NCI-H345 treated with DMSO at 0.1 percent for 48 hours (cell line): ENCODE measurements around the gene UBE3D.
"Not testable (repeated sequence)": the region's sequence is repeated elsewhere in the genome, so short reads cannot be mapped to it uniquely, and the experiment has no call there.

Experiments
- DNase-seq: peaks from one replicate; lab custom pipeline; 2025; ENCODE audit not compliant: unreplicated experiment; lab: John Stamatoyannopoulos, UW

The UBE3D gene

DNA sequence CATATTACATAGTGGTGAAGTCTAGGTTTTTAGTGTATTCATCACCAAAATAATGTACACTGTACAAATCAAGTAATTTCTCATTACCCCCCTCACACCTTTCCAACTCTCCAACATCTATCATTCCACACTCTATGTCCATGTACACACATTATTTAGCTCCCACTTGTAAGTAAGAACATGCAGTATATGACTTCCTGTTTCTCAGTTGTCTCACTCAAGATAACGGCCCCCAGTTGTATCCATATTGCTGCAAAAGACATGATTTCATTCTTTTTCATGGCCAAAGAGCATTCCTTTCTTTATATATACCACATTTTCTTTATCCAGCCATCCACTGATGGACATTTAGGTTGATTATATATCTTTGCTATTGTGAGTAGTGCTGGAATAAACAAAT, 86.0 kb downstream of the UBE3D start:
- DNase-seq, result no peak

DNA sequence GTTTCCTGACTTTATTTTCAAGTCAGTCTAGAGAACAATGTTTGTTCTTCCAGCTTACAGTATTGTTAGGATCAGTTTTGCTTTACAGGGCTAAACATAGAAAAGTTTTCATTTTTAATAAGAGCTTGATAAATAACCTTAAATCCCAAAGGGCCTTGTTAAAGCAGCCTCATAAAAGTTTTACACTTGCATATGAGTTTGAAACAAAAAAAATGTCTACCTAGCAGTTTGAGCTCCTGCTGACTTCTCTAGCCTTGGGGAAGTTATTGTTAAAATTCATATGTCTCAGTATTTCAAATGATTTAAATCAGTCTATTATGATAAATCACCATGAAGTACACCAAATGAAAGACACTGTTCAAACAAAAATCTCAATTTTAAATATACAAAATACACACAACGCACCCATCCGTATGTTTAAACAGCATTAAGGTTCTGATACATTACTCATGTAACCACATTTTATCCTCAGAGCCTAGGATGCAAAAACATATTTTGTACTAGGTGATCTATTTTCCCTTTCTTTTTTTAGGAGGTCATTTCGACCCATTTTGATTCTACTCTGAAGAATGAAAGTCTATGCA, 87.2 kb downstream of the UBE3D start:
- no peak for DNase-seq

DNA sequence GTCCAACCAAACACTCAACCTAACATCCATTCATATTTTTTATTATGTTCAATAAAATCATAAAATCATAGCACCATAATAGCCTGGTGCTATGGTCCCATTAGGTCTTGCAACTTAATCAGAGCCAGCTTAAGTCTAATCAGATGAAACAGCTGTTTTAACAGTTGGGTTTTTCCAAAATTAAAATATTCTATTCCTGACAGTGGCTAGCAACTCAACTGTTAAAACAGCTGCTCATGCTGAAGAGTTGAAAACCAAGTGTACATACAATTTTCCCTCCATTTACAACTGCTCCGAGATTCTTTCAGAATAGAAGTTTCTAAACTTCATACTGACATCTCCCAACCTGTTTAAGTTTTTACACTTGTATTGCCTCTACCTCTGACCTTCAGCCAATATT, 89.5 kb downstream of the UBE3D start:
- DNase-seq, result no peak

DNA sequence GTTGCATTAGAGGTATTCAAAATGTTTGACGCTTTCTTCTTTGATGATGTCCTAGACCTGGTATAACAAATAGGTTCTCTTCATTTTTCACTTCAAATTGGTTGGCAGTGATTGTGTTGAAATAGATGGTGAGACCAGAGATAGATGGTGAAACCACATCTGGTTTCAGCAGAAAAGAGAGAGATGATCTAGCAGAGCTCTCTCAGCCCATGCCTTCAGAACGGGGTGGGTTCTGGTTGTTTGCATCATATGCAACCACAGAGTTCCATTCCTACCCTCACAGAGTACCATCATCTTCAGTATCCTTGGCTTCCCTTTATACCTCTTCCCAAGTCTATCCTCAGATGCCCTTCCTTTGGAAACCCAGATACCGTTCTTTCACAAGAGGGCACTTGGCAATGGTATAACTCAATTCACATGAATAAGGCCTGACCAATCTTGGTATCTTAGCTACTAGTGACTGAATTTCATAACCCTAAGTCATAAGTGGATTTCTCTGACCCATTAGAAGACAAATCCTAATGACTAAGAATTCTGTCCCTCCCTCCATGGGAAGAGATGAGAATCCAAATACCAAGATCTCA, 93.7 kb downstream of the UBE3D start:
- no peak for DNase-seq

DNA sequence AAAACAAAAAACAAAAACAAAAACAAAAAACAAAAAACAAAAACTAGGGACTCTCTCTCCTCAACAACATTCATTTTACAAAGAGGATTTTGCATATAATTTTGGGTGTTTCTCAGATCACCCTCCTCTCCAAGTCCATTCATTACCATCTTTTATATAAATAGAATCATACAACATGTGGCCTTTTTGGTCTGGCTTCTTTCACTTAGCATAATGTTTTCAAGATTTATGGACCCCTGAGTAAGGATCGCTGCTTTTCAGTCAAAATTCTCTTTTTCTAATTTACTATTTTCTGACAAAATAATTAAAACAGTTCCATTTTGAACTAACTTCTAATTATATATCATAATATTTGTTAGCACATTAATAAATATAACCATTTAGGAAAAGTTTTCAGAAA, 94.8 kb downstream of the UBE3D start:
- DNase-seq, result no peak

DNA sequence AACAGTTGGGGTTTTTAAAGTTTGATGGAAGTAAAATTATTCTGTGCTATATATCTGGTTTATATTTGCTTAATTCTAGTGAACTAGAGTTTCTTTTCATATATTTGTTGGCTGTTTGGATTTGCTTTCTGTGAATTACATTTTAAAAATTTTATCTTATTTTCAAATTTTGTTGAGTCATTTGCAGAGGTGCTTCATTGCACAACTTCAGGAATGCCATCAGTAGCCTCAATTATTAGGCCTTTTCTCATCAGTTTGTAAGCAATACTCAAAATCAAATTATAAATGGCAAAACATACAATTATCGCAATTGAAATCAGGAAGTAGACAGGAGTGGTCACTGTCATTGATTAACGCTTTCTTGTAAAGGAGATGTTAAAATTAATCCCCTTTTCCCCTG, 96.9 kb downstream of the UBE3D start:
- no peak for DNase-seq

DNA sequence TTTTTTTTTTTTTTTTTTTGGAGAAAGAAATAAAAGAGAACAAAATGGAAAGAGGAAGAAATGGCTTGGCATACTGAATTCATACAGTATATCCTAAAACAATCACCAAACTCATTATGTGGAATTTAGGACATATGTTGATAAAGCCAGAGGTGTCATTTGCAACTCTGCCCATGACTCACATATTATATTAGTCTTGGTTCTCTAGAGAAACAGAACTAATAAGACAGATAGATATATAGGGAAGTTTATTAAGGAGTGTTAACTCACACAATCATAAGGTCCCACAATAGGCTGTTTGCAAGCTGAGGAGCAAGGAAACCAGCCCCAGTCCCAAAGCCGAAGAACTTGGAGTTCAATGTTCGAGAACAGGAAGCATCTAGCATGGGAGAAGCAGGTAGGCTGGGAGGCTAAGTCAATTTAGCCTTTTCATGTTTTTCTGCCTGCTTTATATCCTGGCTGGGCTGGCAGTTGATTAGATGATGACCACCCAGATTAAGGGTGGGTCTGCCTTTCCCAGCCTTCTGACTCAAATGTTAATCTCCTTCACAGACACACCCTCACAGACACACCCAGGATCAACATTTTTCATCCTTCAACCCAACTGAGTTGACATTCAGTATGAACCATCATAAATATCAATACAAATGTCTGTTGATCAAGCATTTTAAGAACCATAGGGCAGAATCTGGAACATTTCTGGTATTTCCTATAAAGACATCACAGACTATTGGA, 102.3 kb downstream of the UBE3D start:
- DNase-seq, result no peak

DNA sequence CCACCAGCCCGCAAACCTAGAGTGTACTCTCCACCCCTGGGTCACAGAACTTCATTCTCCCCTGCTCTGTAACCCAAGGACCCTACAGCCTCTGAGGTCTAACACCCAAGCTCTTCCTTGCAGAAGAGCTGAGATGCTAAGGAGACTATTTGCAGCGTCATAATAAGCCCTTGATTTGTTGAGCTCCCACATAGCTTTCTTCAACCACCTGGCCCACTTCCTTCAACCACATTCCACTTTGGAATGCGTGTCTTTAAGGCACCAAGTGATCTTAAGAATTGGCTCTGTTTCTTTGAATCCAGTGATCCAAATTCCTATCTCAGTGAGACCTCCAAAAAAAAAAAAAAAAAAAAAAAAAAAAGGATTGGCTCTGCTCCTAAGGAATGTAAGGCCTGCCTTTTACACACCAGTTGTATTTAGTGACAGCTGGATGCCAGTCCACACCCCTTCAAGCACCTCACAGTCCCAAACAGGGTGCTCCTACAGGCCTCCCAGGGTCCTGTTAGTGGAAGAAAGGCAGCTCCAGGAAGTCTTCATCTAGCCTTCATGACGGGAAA, 106.2 kb downstream of the UBE3D start:
- DNase-seq, result no peak

DNA sequence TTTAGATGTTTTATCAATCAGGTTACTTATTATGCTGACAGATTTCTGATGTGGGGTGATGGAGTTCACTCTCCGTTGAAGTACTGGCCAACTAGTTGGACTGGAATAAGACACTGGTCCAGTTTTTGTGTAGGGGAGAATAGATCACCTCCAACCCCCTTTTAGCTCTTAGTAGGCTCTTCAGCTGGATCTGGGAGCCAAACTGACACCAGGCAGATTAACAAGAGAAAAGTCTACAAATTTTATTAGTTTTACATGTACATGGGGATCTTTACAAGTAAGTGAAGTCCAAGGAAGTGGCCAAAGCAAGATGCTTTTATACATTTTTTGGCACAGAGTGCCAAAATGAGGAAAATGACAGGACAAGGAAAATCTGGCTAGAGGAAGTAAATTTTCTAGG, 107.1 kb downstream of the UBE3D start:
- no peak for DNase-seq

DNA sequence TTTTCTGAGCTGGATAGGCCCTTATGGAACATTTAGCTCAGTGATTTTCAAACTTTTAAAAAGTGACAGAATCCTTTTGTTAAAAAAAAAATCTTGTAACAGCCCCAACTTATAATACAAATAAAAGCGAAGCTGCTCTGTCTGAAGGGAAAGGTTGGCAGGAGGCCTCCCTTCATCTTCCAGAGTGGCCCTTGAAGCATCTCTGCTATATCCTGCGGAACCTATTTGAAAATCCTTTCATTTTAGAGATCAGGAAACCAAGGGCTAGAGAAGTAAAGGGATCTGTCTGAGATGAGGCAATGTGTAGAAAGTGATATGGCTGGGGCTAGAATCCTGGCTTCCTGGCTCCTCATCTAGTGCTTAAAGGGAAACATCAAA, 107.8 kb downstream of the UBE3D start:
- DNase-seq, result no peak

DNA sequence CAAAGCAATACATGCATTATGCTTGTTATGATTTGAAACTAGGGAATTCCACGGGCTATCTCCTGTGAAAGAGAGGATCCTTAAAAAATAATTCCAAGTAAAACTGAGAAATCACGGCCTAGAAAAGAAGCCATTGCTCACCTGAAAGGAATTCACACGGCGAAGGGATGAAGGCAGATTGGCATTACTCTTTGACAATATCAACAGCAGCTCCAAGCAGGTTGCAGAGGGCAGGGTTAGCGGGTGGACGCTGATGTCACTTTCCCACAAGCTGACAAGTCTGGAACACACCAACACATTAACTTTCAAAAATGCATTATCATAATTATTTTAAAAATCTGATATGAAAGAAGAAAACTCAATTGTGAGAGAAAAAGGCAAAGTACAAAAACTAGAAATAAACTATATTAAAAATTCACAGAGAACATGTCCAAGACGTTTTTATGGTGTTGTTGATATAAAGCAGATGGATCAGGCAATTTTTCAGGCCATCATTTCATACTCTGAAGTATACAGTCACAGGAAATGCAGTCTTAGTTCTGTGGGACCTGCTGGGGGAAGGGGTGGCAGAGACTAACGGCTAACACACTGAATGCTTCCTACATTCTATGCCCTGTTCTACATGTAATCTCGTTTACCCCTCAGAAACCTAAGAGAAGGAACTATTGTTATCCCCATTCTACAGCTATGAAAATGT, 108.3 kb downstream of the UBE3D start:
- no peak for DNase-seq

DNA sequence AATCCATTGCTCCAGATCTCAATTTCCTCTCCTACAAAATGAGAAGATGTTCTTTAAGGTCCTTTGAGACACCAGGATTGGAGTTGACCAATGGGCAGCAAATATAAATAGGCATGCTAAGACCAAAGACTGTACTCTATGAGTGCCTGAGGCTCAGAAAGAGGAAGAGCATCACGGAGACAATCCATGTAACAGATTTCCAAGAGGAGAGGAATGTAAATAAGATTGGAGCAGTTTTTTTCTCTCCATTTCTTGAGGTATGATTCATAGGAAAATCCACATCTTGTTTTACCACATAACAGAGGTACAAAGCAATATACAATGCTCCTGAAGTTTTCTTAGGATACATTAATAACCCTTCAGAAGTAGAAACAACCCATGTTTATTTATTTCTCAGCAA, 109.8 kb downstream of the UBE3D start:
- DNase-seq, result no peak

DNA sequence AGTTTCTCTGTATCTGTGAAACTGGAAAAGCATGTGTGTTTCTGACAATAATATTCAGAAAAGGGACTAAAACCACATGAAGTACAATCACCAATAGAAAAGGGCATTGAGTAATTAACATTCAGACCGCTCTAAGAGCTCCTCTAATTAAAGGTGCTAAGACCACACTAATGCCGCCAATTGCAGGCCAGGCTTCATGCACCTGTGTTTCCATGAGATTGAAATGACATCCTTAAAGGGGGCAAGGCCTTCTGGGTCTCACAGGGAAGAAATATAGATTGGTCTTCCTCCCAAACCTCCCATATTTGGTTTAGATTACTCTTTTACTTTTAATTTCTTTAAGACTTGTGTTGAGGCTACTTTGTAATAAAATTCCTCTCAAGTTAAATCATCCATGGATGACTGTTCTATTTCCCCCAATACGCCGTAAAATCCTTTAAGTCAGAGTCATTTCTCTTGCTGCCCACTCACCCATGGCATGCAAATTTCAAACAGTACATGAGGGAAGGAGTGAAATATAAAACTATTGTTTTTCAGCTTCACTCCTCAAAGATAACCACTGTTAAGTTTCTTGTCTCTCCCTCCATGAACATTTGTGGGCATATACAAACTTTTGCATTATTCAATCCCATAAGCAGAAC, 110.6 kb downstream of the UBE3D start:
- no peak for DNase-seq

DNA sequence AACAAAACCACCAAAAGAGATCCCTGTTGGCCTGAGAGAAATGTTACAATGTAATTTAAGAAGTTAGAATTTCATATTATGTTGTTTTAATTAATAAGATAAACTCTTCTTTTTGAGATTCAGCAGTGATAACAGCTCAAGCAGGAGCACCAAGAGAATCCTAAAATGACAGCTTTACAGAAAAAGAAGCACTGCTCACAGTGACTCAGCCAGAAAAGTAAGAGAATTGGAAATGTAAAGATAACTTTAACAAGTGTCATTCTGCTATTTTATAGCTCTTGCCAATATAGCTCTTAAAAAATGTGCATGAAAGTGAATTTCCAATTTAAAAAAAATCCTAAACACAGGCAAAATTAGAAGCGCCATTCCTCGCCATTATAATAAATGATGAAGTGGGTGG, 111.3 kb downstream of the UBE3D start:
- no peak for DNase-seq

DNA sequence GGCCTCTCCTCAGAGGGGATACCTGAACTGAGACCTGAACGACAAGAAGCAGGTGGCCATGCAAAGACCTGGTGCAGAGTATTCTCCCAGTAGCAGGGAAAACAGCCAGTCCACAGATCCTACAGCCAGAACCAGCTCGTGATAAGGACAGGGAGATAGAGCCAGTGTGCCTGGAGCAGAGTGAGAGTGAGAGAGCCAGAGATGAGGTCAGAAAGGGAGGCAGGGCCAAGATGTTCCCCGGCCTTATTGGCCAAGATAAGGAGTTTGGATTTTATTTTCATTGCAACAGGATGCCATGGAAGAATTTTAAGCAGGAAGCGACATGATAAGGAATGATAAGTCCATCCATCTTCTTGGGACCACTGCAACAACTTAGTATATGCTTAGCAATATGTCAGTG, 111.8 kb downstream of the UBE3D start:
- no peak for DNase-seq

DNA sequence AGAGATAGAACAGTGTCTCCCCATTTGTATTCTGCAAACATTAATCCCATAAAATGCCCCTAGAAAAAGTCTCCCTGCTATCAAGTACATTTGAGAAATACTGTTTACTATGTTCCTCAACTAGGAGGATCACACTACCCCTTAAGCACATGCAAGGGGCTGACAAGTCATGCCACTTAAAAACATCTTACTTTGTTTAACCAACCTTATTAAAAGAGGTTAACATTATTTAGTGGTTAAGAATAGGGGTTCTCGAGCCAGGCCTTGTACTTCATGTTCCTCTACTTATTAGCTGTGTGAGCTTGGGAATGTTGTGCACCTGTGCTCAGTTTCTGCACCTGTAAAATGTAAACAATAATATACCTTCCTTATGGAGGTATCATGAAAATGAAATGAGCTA, 113.7 kb downstream of the UBE3D start:
- DNase-seq, result no peak

DNA sequence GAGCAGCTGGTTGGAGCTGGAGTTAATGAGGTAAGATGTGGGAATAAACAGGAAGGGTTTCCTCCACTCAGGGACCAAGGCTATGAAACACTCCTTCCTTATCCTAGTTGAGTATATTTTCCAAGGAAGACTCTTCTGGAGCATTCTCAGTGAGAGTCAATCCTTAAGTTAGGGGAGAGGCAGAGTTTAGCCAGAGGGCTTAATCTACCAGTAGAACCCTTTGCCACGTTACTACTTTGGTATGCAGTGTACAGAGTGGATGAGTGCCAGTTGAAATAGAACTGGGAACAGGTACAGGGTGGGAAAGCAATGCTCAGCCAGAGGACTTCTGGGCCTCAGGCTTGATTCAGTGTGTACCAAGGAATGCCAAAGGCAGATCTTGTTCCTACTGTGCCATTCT, 114.3 kb downstream of the UBE3D start:
- DNase-seq, result no peak

DNA sequence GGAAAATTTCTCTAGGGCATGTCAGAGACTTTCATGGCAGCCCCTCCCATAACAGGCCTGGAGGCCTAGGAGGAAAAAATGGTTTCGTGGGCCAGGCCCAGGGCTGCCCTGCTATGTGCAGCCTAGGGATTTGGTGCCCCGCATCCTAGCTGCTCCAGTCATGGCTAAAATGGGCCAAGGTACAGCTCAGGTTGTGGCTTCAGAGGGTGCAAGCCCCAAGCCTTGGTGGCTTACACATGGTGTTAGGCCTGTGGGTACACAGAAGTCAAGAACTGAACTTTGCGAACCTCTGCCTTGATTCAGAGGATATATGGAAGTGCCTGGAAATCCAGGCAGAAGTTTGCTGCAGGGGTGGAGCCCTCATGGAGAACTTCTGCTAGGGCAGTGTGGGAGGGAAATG, 134.7 kb downstream of the UBE3D start:
- not testable (repeated sequence) for DNase-seq

DNA sequence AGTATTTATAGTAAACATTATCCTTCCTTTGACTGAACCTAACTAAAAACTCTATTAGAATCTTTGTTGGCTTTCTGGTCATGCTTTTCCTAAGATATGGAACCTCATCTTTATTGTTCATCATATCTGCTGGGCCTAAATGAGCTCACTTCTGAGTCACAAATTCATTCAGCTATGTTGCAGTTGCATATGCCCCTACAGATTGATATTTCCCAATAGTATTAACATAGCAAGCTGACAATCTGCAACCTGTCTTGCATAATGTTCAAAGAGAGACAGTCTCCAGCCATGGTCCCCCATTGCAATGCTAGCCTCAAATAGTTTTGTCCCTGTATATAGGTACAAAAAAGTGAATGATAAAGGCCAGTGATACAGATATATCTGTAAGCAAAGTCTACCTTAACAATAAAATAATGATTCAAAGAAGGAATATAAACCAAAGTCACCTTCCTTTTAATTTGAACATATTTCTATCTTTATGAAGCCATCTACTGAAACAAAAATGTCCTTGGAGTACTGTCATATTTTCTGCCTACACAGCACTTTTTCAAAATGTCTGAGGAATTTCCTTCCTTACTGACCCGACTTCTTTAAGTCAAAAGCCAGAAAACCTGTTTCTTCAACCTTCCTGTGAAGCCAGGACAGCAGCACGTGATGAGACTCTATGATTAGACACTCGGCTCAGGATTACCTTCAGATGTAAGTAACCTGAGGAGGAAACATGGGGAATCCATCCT, 140.7 kb downstream of the UBE3D start:
- DNase-seq, result no peak

DNA sequence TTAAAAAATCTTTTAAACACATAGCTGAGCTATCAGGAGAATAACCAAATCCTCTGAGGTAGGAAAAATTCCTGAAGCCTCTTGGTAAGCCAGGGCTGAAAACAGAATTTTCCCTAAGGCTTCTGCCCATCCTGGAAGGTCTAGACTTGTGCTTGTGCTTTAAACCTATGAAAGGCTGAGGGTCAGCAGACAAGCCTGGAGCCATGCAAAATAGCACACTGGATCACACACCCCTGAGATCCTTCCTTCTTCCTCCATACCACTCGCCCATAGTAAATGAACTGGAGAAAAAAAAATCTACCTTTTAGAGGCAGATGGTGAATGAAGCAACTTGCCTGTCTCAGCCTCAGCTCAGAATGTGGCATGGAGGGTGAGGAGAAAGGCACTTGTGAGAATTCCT, 144.4 kb downstream of the UBE3D start:
- no peak for DNase-seq
